ENCODE measurements around the gene BTN1A1.

Gene BTN1A1

GRCh38 chr6:26524722-26525370 is 24.7 kb downstream of the BTN1A1 start:
- Histone ChIP-seq H3K27ac (ENCODE audit: poor library complexity, severe bottlenecking) (no peak overlapping the region), H3K36me3 (ENCODE audit: low read depth) (no peaks in the 10 kb centered on the region), H3K27me3 (ENCODE audit: insufficient read depth, poor library complexity, severe bottlenecking) (no peaks in the 10 kb centered on the region), H3K9me3 (ENCODE audit: severe bottlenecking) (no peaks in the 10 kb centered on the region), H3K4me1 (ENCODE audit: insufficient read depth, poor library complexity, severe bottlenecking) (peaks cover 20% of the 10 kb centered on the region), H3K4me3 (ENCODE audit: severe bottlenecking) (no peak overlapping the region)
- TF ChIP-seq CTCF (IDR thresholded peaks at IDR 0.05; ENCODE audit: poor library complexity, severe bottlenecking), result no peak
- ATAC-seq (ENCODE audit: low read depth) (no peak), DNase-seq (ENCODE audit: low spot score) (no peak)

GRCh38 chr6:26525838-26526237 is 25.7 kb downstream of the BTN1A1 start:
- Histone ChIP-seq H3K27ac (ENCODE audit: poor library complexity, severe bottlenecking) (no peak overlapping the region), H3K4me3 (ENCODE audit: severe bottlenecking) (no peak overlapping the region), H3K9me3 (ENCODE audit: severe bottlenecking) (no peaks in the 10 kb centered on the region), H3K4me1 (ENCODE audit: insufficient read depth, poor library complexity, severe bottlenecking) (peaks cover 15% of the 10 kb centered on the region), H3K36me3 (ENCODE audit: low read depth) (no peaks in the 10 kb centered on the region), H3K27me3 (ENCODE audit: insufficient read depth, poor library complexity, severe bottlenecking) (no peaks in the 10 kb centered on the region)
- no peak for TF ChIP-seq CTCF (IDR thresholded peaks at IDR 0.05; ENCODE audit: poor library complexity, severe bottlenecking)
- DNase-seq (ENCODE audit: low spot score) (no peak), ATAC-seq (ENCODE audit: low read depth) (no peak)

- TF ChIP-seq CTCF (IDR thresholded peaks at IDR 0.05; ENCODE audit: poor library complexity, severe bottlenecking), result no peak
- ATAC-seq (ENCODE audit: low read depth), result no peak
- Histone ChIP-seq H3K4me1 (ENCODE audit: insufficient read depth, poor library complexity, severe bottlenecking) (peaks cover 15% of the 10 kb centered on the region), H3K27ac (ENCODE audit: poor library complexity, severe bottlenecking) (no peak overlapping the region), H3K36me3 (ENCODE audit: low read depth) (no peaks in the 10 kb centered on the region), H3K4me3 (ENCODE audit: severe bottlenecking) (no peak overlapping the region), H3K9me3 (ENCODE audit: severe bottlenecking) (no peaks in the 10 kb centered on the region), H3K27me3 (ENCODE audit: insufficient read depth, poor library complexity, severe bottlenecking) (no peaks in the 10 kb centered on the region)
- DNase-seq (ENCODE audit: low spot score), result no peak
Measured at GRCh38 chr6:26526928-26527327, 26.8 kb downstream of the BTN1A1 start.

- no peak for ATAC-seq (ENCODE audit: low read depth)
- H3K36me3 ChIP-seq (ENCODE audit: low read depth), result no peaks in the 10 kb centered on the region
- peaks cover 3% of the 10 kb centered on the region for H3K4me1 ChIP-seq (ENCODE audit: insufficient read depth, poor library complexity, severe bottlenecking)
- DNase-seq (ENCODE audit: low spot score), result no peak
- no peak for TF ChIP-seq CTCF (IDR thresholded peaks at IDR 0.05; ENCODE audit: poor library complexity, severe bottlenecking)
- no peaks in the 10 kb centered on the region for H3K27me3 ChIP-seq (ENCODE audit: insufficient read depth, poor library complexity, severe bottlenecking)
- H3K9me3 ChIP-seq (ENCODE audit: severe bottlenecking), result no peaks in the 10 kb centered on the region
- H3K27ac ChIP-seq (ENCODE audit: poor library complexity, severe bottlenecking), result no peak overlapping the region
- H3K4me3 ChIP-seq (ENCODE audit: severe bottlenecking), result no peak overlapping the region
Measured at GRCh38 chr6:26530203-26530602, 30.1 kb downstream of the BTN1A1 start.

GRCh38 chr6:26531897-26532296 is 31.8 kb downstream of the BTN1A1 start:
- ATAC-seq (ENCODE audit: low read depth) (no peak), DNase-seq (ENCODE audit: low spot score) (no peak)
- no peak for TF ChIP-seq CTCF (IDR thresholded peaks at IDR 0.05; ENCODE audit: poor library complexity, severe bottlenecking)
- Histone ChIP-seq H3K27me3 (ENCODE audit: insufficient read depth, poor library complexity, severe bottlenecking) (no peaks in the 10 kb centered on the region), H3K36me3 (ENCODE audit: low read depth) (no peaks in the 10 kb centered on the region), H3K4me1 (ENCODE audit: insufficient read depth, poor library complexity, severe bottlenecking) (peaks cover 8% of the 10 kb centered on the region), H3K9me3 (ENCODE audit: severe bottlenecking) (no peaks in the 10 kb centered on the region), H3K27ac (ENCODE audit: poor library complexity, severe bottlenecking) (no peak overlapping the region), H3K4me3 (ENCODE audit: severe bottlenecking) (no peak overlapping the region)
